ENCODE data around the gene EFNB2. TPM values are rescaled to one million over a fixed set of nuclear protein-coding genes. Genes with fewer than 3 reads are reported as not detected.
A peak's percentile ranks its signal among the peaks of the same experiment; 100 is the strongest.

The EFNB2 gene
- total RNA-seq, 1 experiment from 2014 or later: 15.9 TPM

- CTCF ChIA-PET: interaction anchor here (1.1 kb wide), 1 partner anchor 12 kb away, joined by 3 read pairs; no protein-coding TSS in a partner anchor
- Mint-ChIP-seq H3K27ac (no peak overlapping the region), H3K9me3 (no peaks in the 10 kb centered on the region), H3K27me3 (ENCODE audit: low read depth) (no peaks in the 10 kb centered on the region), H3K36me3 (peaks cover 66% of the 10 kb centered on the region), H3K4me1 (peaks cover 11% of the 10 kb centered on the region; the same call in 1 of the 2 replicates), H3K4me3 (no peak overlapping the region)
- ATAC-seq (no peak), DNase-seq (ENCODE audit: low spot score) (no peak)
- POLR2A ChIA-PET: no interaction called here
- TF ChIP-seq KAT7 (CRISPR knock-in tag; IDR thresholded peaks at IDR 0.05; ENCODE audit: borderline replicate concordance) (no peak), PREB (CRISPR knock-in tag; IDR thresholded peaks at IDR 0.05; ENCODE audit: borderline replicate concordance) (no peak), FOXP1 (CRISPR knock-in tag; IDR thresholded peaks at IDR 0.05; ENCODE audit: borderline replicate concordance) (no peak), CDX4 (CRISPR knock-in tag; IDR thresholded peaks at IDR 0.05; ENCODE audit: borderline replicate concordance) (no peak), USF1 (CRISPR knock-in tag; IDR thresholded peaks at IDR 0.05) (no peak), HMGA2 (CRISPR knock-in tag; IDR thresholded peaks at IDR 0.05) (no peak), JUN (CRISPR knock-in tag; IDR thresholded peaks at IDR 0.05) (no peak), PRRX2 (CRISPR knock-in tag; IDR thresholded peaks at IDR 0.05) (no peak), MAX (CRISPR knock-in tag; IDR thresholded peaks at IDR 0.05) (no peak), NFYB (CRISPR knock-in tag; conservative IDR thresholded peaks at IDR 0.05; ENCODE audit: low read depth) (no peak)
- TF ChIP-seq, protein P1, sequence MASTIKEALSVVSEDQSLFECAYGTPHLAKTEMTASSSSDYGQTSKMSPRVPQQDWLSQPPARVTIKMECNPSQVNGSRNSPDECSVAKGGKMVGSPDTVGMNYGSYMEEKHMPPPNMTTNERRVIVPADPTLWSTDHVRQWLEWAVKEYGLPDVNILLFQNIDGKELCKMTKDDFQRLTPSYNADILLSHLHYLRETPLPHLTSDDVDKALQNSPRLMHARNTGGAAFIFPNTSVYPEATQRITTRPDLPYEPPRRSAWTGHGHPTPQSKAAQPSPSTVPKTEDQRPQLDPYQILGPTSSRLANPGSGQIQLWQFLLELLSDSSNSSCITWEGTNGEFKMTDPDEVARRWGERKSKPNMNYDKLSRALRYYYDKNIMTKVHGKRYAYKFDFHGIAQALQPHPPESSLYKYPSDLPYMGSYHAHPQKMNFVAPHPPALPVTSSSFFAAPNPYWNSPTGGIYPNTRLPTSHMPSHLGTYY (CRISPR knock-in tag; IDR thresholded peaks at IDR 0.05): no peak
Measured at GRCh38 chr13:106551350-106551749, 15.9 kb upstream of the EFNB2 start.

- Mint-ChIP-seq H3K4me1 (peaks cover 11% of the 10 kb centered on the region; the same call in 1 of the 2 replicates), H3K9me3 (no peaks in the 10 kb centered on the region), H3K27ac (peak overlapping the region; percentile 21; the same call in 1 of the 2 replicates), H3K27me3 (ENCODE audit: low read depth) (no peaks in the 10 kb centered on the region), H3K36me3 (peaks cover 59% of the 10 kb centered on the region), H3K4me3 (no peak overlapping the region)
- ChIA-PET POLR2A (no interaction called here), CTCF (interaction anchor here (1.1 kb wide), 1 partner anchor 11 kb away, joined by 3 read pairs; no protein-coding TSS in a partner anchor)
- DNase-seq (ENCODE audit: low spot score) (no peak), ATAC-seq (no peak)
- TF ChIP-seq GRHL2 (CRISPR knock-in tag; IDR thresholded peaks at IDR 0.05; ENCODE audit: insufficient replicate concordance, severe bottlenecking) (no peak), USF1 (CRISPR knock-in tag; IDR thresholded peaks at IDR 0.05) (no peak), IRF1 (CRISPR knock-in tag; IDR thresholded peaks at IDR 0.05) (no peak), PRRX2 (CRISPR knock-in tag; IDR thresholded peaks at IDR 0.05) (no peak), AR (CRISPR knock-in tag; IDR thresholded peaks at IDR 0.05) (no peak), ATF1 (CRISPR knock-in tag; IDR thresholded peaks at IDR 0.05) (no peak), IRF2 (CRISPR knock-in tag; IDR thresholded peaks at IDR 0.05; ENCODE audit: borderline replicate concordance, low read depth) (no peak), SMAD3 (CRISPR knock-in tag; IDR thresholded peaks at IDR 0.05; ENCODE audit: borderline replicate concordance) (no peak), E2F4 (CRISPR knock-in tag; IDR thresholded peaks at IDR 0.05; ENCODE audit: borderline replicate concordance, low read depth) (no peak)
- TF ChIP-seq, protein P2, sequence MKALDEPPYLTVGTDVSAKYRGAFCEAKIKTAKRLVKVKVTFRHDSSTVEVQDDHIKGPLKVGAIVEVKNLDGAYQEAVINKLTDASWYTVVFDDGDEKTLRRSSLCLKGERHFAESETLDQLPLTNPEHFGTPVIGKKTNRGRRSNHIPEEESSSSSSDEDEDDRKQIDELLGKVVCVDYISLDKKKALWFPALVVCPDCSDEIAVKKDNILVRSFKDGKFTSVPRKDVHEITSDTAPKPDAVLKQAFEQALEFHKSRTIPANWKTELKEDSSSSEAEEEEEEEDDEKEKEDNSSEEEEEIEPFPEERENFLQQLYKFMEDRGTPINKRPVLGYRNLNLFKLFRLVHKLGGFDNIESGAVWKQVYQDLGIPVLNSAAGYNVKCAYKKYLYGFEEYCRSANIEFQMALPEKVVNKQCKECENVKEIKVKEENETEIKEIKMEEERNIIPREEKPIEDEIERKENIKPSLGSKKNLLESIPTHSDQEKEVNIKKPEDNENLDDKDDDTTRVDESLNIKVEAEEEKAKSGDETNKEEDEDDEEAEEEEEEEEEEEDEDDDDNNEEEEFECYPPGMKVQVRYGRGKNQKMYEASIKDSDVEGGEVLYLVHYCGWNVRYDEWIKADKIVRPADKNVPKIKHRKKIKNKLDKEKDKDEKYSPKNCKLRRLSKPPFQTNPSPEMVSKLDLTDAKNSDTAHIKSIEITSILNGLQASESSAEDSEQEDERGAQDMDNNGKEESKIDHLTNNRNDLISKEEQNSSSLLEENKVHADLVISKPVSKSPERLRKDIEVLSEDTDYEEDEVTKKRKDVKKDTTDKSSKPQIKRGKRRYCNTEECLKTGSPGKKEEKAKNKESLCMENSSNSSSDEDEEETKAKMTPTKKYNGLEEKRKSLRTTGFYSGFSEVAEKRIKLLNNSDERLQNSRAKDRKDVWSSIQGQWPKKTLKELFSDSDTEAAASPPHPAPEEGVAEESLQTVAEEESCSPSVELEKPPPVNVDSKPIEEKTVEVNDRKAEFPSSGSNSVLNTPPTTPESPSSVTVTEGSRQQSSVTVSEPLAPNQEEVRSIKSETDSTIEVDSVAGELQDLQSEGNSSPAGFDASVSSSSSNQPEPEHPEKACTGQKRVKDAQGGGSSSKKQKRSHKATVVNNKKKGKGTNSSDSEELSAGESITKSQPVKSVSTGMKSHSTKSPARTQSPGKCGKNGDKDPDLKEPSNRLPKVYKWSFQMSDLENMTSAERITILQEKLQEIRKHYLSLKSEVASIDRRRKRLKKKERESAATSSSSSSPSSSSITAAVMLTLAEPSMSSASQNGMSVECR (CRISPR knock-in tag; IDR thresholded peaks at IDR 0.05; ENCODE audit: borderline replicate concordance): no peak
Measured at GRCh38 chr13:106550570-106551135, 15.2 kb upstream of the EFNB2 start.

Data from WTC11 (cell line).